ENCODE measurements around the gene ITFG2.
"Not testable (repeated sequence)": the region's sequence is repeated elsewhere in the genome, so short reads cannot be mapped to it uniquely, and the experiment has no call there.

ITFG2 gene

GRCh38 chr12:2864198-2864597, 51.7 kb downstream of the ITFG2 start:
- DNase-seq = no peak

- DNase-seq = not testable (repeated sequence)
Observed at GRCh38 chr12:2868986-2869632, 56.6 kb downstream of the ITFG2 start.

Data from stimulated activated CD4-positive, alpha-beta T cell treated with anti-CD3 and anti-CD28 coated beads, Interleukin-15, amount 100 ng/mL, for 24 hours (primary cell).